GM21825 (cell line): ENCODE results near the gene ZNF878.
"Not testable (repeated sequence)": the region's sequence is repeated elsewhere in the genome, so short reads cannot be mapped to it uniquely, and the experiment has no call there.

ENCODE experiments used
- ATAC-seq: cut with Tn5 transposase; IDR thresholded peaks from one replicate; pipeline ENCODE4 v1.9.1; 2021; ENCODE audit warnings: mild to moderate bottlenecking, moderate library complexity; ENCODE audit not compliant: unreplicated experiment

ZNF878 gene

GRCh38 chr19:12052497-12053169, at the start of gene ZNF878:
TSS of gene ZNF878 (minus strand) at chr19:12052961. CDS start at chr19:12052801, 160 bp downstream.
- peak; percentile 83 for ATAC-seq

GRCh38 chr19:12098040-12098439, 45.3 kb upstream of the ZNF878 start:
- no peak for ATAC-seq

- ATAC-seq = no peak
Observed at GRCh38 chr19:12095111-12095790, 42.5 kb upstream of the ZNF878 start.

- no peak for ATAC-seq
Observed at GRCh38 chr19:12093777-12094176, 41.0 kb upstream of the ZNF878 start.

- no peak for ATAC-seq
Observed at GRCh38 chr19:12092956-12093355, 40.2 kb upstream of the ZNF878 start.

- peak; percentile 63 for ATAC-seq
Observed at GRCh38 chr19:12092065-12092867, 39.5 kb upstream of the ZNF878 start.

GRCh38 chr19:12090807-12091206, 38.0 kb upstream of the ZNF878 start:
- ATAC-seq = no peak

GRCh38 chr19:12085074-12085818, 32.5 kb upstream of the ZNF878 start:
- no peak for ATAC-seq

- not testable (repeated sequence) for ATAC-seq
Observed at GRCh38 chr19:12083336-12083735, 30.6 kb upstream of the ZNF878 start.

GRCh38 chr19:12077375-12077774, 24.6 kb upstream of the ZNF878 start:
- ATAC-seq = no peak

- not testable (repeated sequence) for ATAC-seq
Observed at GRCh38 chr19:12076331-12076730, 23.6 kb upstream of the ZNF878 start.

- no peak for ATAC-seq
Observed at GRCh38 chr19:12075538-12076139, 22.9 kb upstream of the ZNF878 start.

GRCh38 chr19:12064590-12065538, 12.1 kb upstream of the ZNF878 start, which contains the start of gene ZNF844:
TSS of gene ZNF844 (plus strand) at chr19:12064731. CDS start at chr19:12064874, 143 bp downstream.
- peak; percentile 78 for ATAC-seq

GRCh38 chr19:12055784-12056183, 3.0 kb upstream of the ZNF878 start:
- no peak for ATAC-seq

- no peak for ATAC-seq
Observed at GRCh38 chr19:12052091-12052496, 667 bp downstream of the ZNF878 start.

GRCh38 chr19:12047868-12048267, 4.9 kb downstream of the ZNF878 start:
- no peak for ATAC-seq

- no peak for ATAC-seq
Observed at GRCh38 chr19:12043752-12044422, 8.9 kb downstream of the ZNF878 start.

- ATAC-seq = no peak
Observed at GRCh38 chr19:12042893-12043292, 9.9 kb downstream of the ZNF878 start.
